GM23248 (cell line): ENCODE results near the gene LRRN2.

Experiments used
- EZH2 ChIP-seq: fragments of 200-600 bp; sonication (generic); IDR thresholded peaks from 2 replicates; pipeline ENCODE4 v1.6.1; 2018; ENCODE audit warnings: antibody characterized with exemption, mild to moderate bottlenecking; ENCODE audit not compliant: insufficient read depth, poor library complexity, severe bottlenecking
- EZH2phosphoT487 ChIP-seq: fragments of 200-600 bp; sonication (generic); IDR thresholded peaks from 2 replicates; pipeline ENCODE4 v1.6.1; 2018; ENCODE audit warnings: antibody characterized with exemption, moderate library complexity, mild to moderate bottlenecking, low read depth; ENCODE audit not compliant: insufficient read depth

DNA sequence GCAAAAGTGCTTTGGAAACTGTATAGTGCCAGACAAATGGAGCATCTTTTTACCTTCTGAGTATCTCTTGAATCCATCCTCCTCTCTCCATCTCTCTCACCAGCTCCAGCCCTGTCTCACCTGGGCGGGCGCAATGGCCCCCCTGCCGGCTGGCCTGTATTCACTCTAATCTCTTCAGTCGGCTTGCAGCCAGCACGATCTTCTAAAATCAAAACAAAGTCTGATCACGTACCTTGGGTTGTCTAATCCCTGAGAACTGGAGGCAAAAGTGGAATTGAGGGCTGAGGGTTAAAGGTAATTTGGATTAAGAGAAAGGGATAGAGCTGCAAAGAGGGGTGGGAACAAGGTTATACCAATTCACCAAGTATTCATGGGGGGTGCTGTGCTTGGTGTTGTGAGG, 46.0 kb upstream of the LRRN2 start:
- TF ChIP-seq EZH2 (peak; percentile 36), EZH2phosphoT487 (no peak)
